OCI-LY3 (cell line): ENCODE results near the gene TTPAL.

ENCODE experiments used
- CTCF ChIP-seq: fragments of 200-600, 300-600 bp; sonication (generic); IDR thresholded peaks from 2 replicates; pipeline ENCODE4 v1.5.1; 2014; ENCODE audit warnings: antibody characterized with exemption, low read length, low read depth
- EZH2phosphoT487 ChIP-seq: fragments of 200-600 bp; shearing (Covaris generic); IDR thresholded peaks from 2 replicates; pipeline ENCODE4 v1.6.1; 2018; ENCODE audit warnings: antibody characterized with exemption, mixed run types, low read depth

GRCh38 chr20:44467289-44467883 is 8.3 kb upstream of the TTPAL start:
- no peak for TF ChIP-seq CTCF
- no peak for TF ChIP-seq EZH2phosphoT487
